Loucy (cell line): ENCODE measurements around the gene HNRNPF.

Experiments
- H2AFZ ChIP-seq: fragments of 200-600 bp; sonication (generic); 2 replicates; pipeline ENCODE4 v1.6.0; 2016; ENCODE audit warnings: antibody characterized with exemption, mild to moderate bottlenecking, low read length, moderate library complexity
- H3F3A ChIP-seq: fragments of 200-600 bp; 2 replicates; pipeline ENCODE4 v1.6.0; 2016; ENCODE audit warnings: antibody characterized with exemption, low read depth, mild to moderate bottlenecking
- H3K27me3 ChIP-seq: fragments of 200-600 bp; sonication (generic); 2 replicates; pipeline ENCODE4 v1.6.1; 2014; ENCODE audit warnings: low read length, mild to moderate bottlenecking; ENCODE audit not compliant: insufficient read depth, poor library complexity, severe bottlenecking
- H3K36me3 ChIP-seq: fragments of 200-600 bp; sonication (generic); 2 replicates; pipeline ENCODE4 v1.6.1; 2016; ENCODE audit warnings: low read length; ENCODE audit not compliant: insufficient read depth
- H3K4me1 ChIP-seq: fragments of 200-600 bp; sonication (generic); 2 replicates; pipeline ENCODE4 v1.5.1; 2014; ENCODE audit warnings: low read length, mild to moderate bottlenecking; ENCODE audit not compliant: insufficient read depth, poor library complexity, severe bottlenecking
- H3K4me2 ChIP-seq: fragments of 200-600 bp; sonication (generic); 2 replicates; pipeline ENCODE4 v1.6.0; 2014; ENCODE audit warnings: antibody characterized with exemption, low read length, low read depth, mild to moderate bottlenecking; ENCODE audit not compliant: poor library complexity, severe bottlenecking
- H3K4me3 ChIP-seq: fragments of 200-600 bp; sonication (generic); 2 replicates; pipeline ENCODE4 v1.5.1; 2014; ENCODE audit warnings: low read length, mild to moderate bottlenecking, mixed read lengths; ENCODE audit not compliant: poor library complexity, severe bottlenecking
- H3K79me2 ChIP-seq: fragments of 200-600 bp; sonication (generic); 2 replicates; pipeline ENCODE4 v1.6.1; 2014; ENCODE audit warnings: low read length; ENCODE audit not compliant: insufficient read depth
- H3K9ac ChIP-seq: fragments of 200-600 bp; sonication (generic); 2 replicates; pipeline ENCODE4 v1.6.0; 2014; ENCODE audit warnings: mild to moderate bottlenecking, low read depth, low read length, moderate library complexity; ENCODE audit not compliant: poor library complexity, severe bottlenecking
- H3K9me2 ChIP-seq: fragments of 200-600 bp; sonication (generic); replicated peaks from 2 replicates; pipeline ENCODE4 v1.6.1; 2016; ENCODE audit warnings: low read depth, low read length, mixed read lengths
- H3K9me3 ChIP-seq: fragments of 200-600 bp; sonication (generic); 2 replicates; pipeline ENCODE4 v1.6.1; 2014; ENCODE audit warnings: mild to moderate bottlenecking, antibody characterized with exemption, low read length, low read depth; ENCODE audit not compliant: insufficient read depth
- H4K20me1 ChIP-seq: fragments of 200-600 bp; sonication (generic); 2 replicates; pipeline ENCODE4 v1.6.0; 2014; ENCODE audit warnings: antibody characterized with exemption, low read length, mild to moderate bottlenecking; ENCODE audit not compliant: insufficient read depth, poor library complexity, severe bottlenecking
- CTCF ChIP-seq: fragments of 200-600 bp; sonication (generic); conservative IDR thresholded peaks from 2 replicates; pipeline ENCODE4 v1.5.1; 2014; ENCODE audit warnings: mild to moderate bottlenecking, antibody characterized with exemption, low read length
- EZH2phosphoT487 ChIP-seq: fragments of 200-600 bp; IDR thresholded peaks from 2 replicates; pipeline ENCODE4 v1.6.1; 2018; ENCODE audit warnings: antibody characterized with exemption, mild to moderate bottlenecking, moderate library complexity, borderline replicate concordance

The HNRNPF gene

GRCh38 chr10:43421519-43421918, 12.5 kb upstream of the HNRNPF start:
- TF ChIP-seq EZH2phosphoT487 (no peak), CTCF (no peak)
- H3K9ac ChIP-seq: peak overlapping the region; percentile 92
- H3K79me2 ChIP-seq: peaks cover 3% of the 10 kb centered on the region; the same call in 1 of the 2 replicates
- peak overlapping the region; percentile 86 for H3K4me3 ChIP-seq
- H3F3A ChIP-seq: peaks cover 37% of the 10 kb centered on the region
- no peaks in the 10 kb centered on the region for H4K20me1 ChIP-seq
- no peak overlapping the region for H2AFZ ChIP-seq
- no peaks in the 10 kb centered on the region for H3K36me3 ChIP-seq
- H3K9me2 ChIP-seq: no peaks in the 10 kb centered on the region
- H3K4me1 ChIP-seq: peaks cover 44% of the 10 kb centered on the region
- no peaks in the 10 kb centered on the region for H3K27me3 ChIP-seq
- peak overlapping the region; percentile 88 for H3K4me2 ChIP-seq
- no peaks in the 10 kb centered on the region for H3K9me3 ChIP-seq

- Histone ChIP-seq H3K27me3 (no peaks in the 10 kb centered on the region), H3K36me3 (no peaks in the 10 kb centered on the region), H3K4me3 (peak overlapping the region; percentile 86), H3K4me2 (peak overlapping the region; percentile 88), H3K9ac (peak overlapping the region; percentile 92), H3K4me1 (peaks cover 48% of the 10 kb centered on the region), H3K79me2 (peaks cover 3% of the 10 kb centered on the region; the same call in 1 of the 2 replicates), H2AFZ (peak overlapping the region; percentile 80; the same call in 1 of the 2 replicates), H4K20me1 (no peaks in the 10 kb centered on the region), H3K9me3 (no peaks in the 10 kb centered on the region), H3K9me2 (no peaks in the 10 kb centered on the region), H3F3A (peaks cover 37% of the 10 kb centered on the region)
- TF ChIP-seq CTCF: no peak
- TF ChIP-seq EZH2phosphoT487: no peak
Observed at GRCh38 chr10:43421201-43421507, 12.2 kb upstream of the HNRNPF start.

- no peaks in the 10 kb centered on the region for H3K9me3 ChIP-seq
- H3K4me1 ChIP-seq: peaks cover 52% of the 10 kb centered on the region
- peaks cover 37% of the 10 kb centered on the region for H3F3A ChIP-seq
- peak overlapping the region; percentile 88 for H3K4me2 ChIP-seq
- H3K36me3 ChIP-seq: no peaks in the 10 kb centered on the region
- no peaks in the 10 kb centered on the region for H3K9me2 ChIP-seq
- H3K27me3 ChIP-seq: no peaks in the 10 kb centered on the region
- H3K4me3 ChIP-seq: peak overlapping the region; percentile 86
- TF ChIP-seq CTCF (peak; percentile 28; the same call in 1 of the 2 replicates), EZH2phosphoT487 (no peak)
- peak overlapping the region; percentile 92 for H3K9ac ChIP-seq
- peaks cover 3% of the 10 kb centered on the region; the same call in 1 of the 2 replicates for H3K79me2 ChIP-seq
- no peaks in the 10 kb centered on the region for H4K20me1 ChIP-seq
- H2AFZ ChIP-seq: peak overlapping the region; percentile 80; the same call in 1 of the 2 replicates
Observed at GRCh38 chr10:43420369-43421200, 11.6 kb upstream of the HNRNPF start.
